GM18520 (cell line): ENCODE data around the gene ATP11A.

Experiments
- ATAC-seq: cut with Tn5 transposase; IDR thresholded peaks from one replicate; pipeline ENCODE4 v1.9.1; 2021; ENCODE audit not compliant: unreplicated experiment

Gene ATP11A

GRCh38 chr13:112888238-112889111 is 198.6 kb downstream of the ATP11A start:
- no peak for ATAC-seq

GRCh38 chr13:112889351-112890290 is 199.8 kb downstream of the ATP11A start:
- ATAC-seq, result no peak

- no peak for ATAC-seq
Observed at GRCh38 chr13:112890316-112891145, 200.7 kb downstream of the ATP11A start.

GRCh38 chr13:112891477-112892401 is 201.9 kb downstream of the ATP11A start:
- no peak for ATAC-seq

- ATAC-seq, result no peak
Observed at GRCh38 chr13:112892426-112893206, 202.8 kb downstream of the ATP11A start.

- ATAC-seq, result no peak
Observed at GRCh38 chr13:112893207-112893569, 203.3 kb downstream of the ATP11A start.

GRCh38 chr13:112893570-112894422 is 204.0 kb downstream of the ATP11A start:
- no peak for ATAC-seq

GRCh38 chr13:112894423-112894672 is 204.5 kb downstream of the ATP11A start:
- ATAC-seq, result no peak

- ATAC-seq, result no peak
Observed at GRCh38 chr13:112894673-112895481, 205.0 kb downstream of the ATP11A start.

GRCh38 chr13:112895521-112896465 is 206.0 kb downstream of the ATP11A start:
- ATAC-seq, result no peak

- no peak for ATAC-seq
Observed at GRCh38 chr13:112896736-112897602, 207.1 kb downstream of the ATP11A start.

GRCh38 chr13:112897603-112897955 is 207.7 kb downstream of the ATP11A start:
- ATAC-seq, result no peak

GRCh38 chr13:112897956-112898620 is 208.2 kb downstream of the ATP11A start:
- ATAC-seq, result no peak

- ATAC-seq, result no peak
Observed at GRCh38 chr13:112898621-112899280, 208.9 kb downstream of the ATP11A start.
